ENCODE measurements around the gene HS2ST1.
A peak's percentile ranks its signal among the peaks of the same experiment; 100 is the strongest.

HS2ST1 gene

GRCh38 chr1:86905875-86906274, 8.6 kb upstream of the HS2ST1 start:
- Histone ChIP-seq H3K27ac (no peak overlapping the region), H3K9me3 (ENCODE audit: control insufficient read depth, low read length) (no peaks in the 10 kb centered on the region), H3K4me1 (no peaks in the 10 kb centered on the region), H3K27me3 (ENCODE audit: control insufficient read depth, insufficient read depth, low read length) (no peaks in the 10 kb centered on the region), H3K36me3 (ENCODE audit: control insufficient read depth, insufficient read depth, low read length) (no peaks in the 10 kb centered on the region), H2AFZ (no peak overlapping the region), H3K4me3 (ENCODE audit: low read depth, low read length) (no peak overlapping the region), H3K4me2 (ENCODE audit: low read length) (no peak overlapping the region), H3K79me2 (peaks cover 11% of the 10 kb centered on the region), H3K9ac (no peak overlapping the region)
- TF ChIP-seq CTCF (IDR thresholded peaks at IDR 0.05): no peak

GRCh38 chr1:86906419-86906818, 8.0 kb upstream of the HS2ST1 start:
- Histone ChIP-seq H3K36me3 (ENCODE audit: control insufficient read depth, insufficient read depth, low read length) (no peaks in the 10 kb centered on the region), H2AFZ (no peak overlapping the region), H3K79me2 (peaks cover 11% of the 10 kb centered on the region), H3K9ac (no peak overlapping the region), H3K4me1 (no peaks in the 10 kb centered on the region), H3K4me2 (ENCODE audit: low read length) (no peak overlapping the region), H3K4me3 (ENCODE audit: low read depth, low read length) (no peak overlapping the region), H3K27ac (no peak overlapping the region), H3K27me3 (ENCODE audit: control insufficient read depth, insufficient read depth, low read length) (no peaks in the 10 kb centered on the region), H3K9me3 (ENCODE audit: control insufficient read depth, low read length) (no peaks in the 10 kb centered on the region)
- TF ChIP-seq CTCF (IDR thresholded peaks at IDR 0.05): no peak

GRCh38 chr1:86912281-86912900, 2.0 kb upstream of the HS2ST1 start:
- Histone ChIP-seq H3K36me3 (ENCODE audit: control insufficient read depth, insufficient read depth, low read length) (no peaks in the 10 kb centered on the region), H3K4me1 (peaks cover 10% of the 10 kb centered on the region), H3K79me2 (peaks cover 23% of the 10 kb centered on the region), H3K9ac (no peak overlapping the region), H3K4me3 (ENCODE audit: low read depth, low read length) (peak overlapping the region; percentile 87), H3K4me2 (ENCODE audit: low read length) (no peak overlapping the region), H2AFZ (no peak overlapping the region), H3K9me3 (ENCODE audit: control insufficient read depth, low read length) (no peaks in the 10 kb centered on the region), H3K27me3 (ENCODE audit: control insufficient read depth, insufficient read depth, low read length) (no peaks in the 10 kb centered on the region), H3K27ac (no peak overlapping the region)
- no peak for TF ChIP-seq CTCF (IDR thresholded peaks at IDR 0.05)

GRCh38 chr1:86913399-86913895, 988 bp upstream of the HS2ST1 start:
- no peaks in the 10 kb centered on the region for H3K27me3 ChIP-seq (ENCODE audit: control insufficient read depth, insufficient read depth, low read length)
- H3K4me3 ChIP-seq (ENCODE audit: low read depth, low read length): peak overlapping the region; percentile 87
- peak overlapping the region; percentile 86 for H3K27ac ChIP-seq
- no peaks in the 10 kb centered on the region for H3K36me3 ChIP-seq (ENCODE audit: control insufficient read depth, insufficient read depth, low read length)
- no peaks in the 10 kb centered on the region for H3K9me3 ChIP-seq (ENCODE audit: control insufficient read depth, low read length)
- peaks cover 18% of the 10 kb centered on the region for H3K79me2 ChIP-seq
- H3K9ac ChIP-seq: peak overlapping the region; percentile 34
- H2AFZ ChIP-seq: peak overlapping the region; percentile 72
- TF ChIP-seq CTCF (IDR thresholded peaks at IDR 0.05): no peak
- H3K4me2 ChIP-seq (ENCODE audit: low read length): peak overlapping the region; percentile 98
- H3K4me1 ChIP-seq: peaks cover 10% of the 10 kb centered on the region
